Stimulated activated CD8-positive, alpha-beta memory T cell treated with anti-CD3 and anti-CD28 coated beads, Interleukin-12 subunit alpha, Interleukin-12 subunit beta, amount 100 ng/mL, for 4 hours (primary cell): ENCODE measurements around the gene RNF5.
A peak's percentile ranks its signal among the peaks of the same experiment; 100 is the strongest.

Experiments used
- DNase-seq: peaks from one replicate; pipeline ENCODE4 v3.0.0-alpha.2; 2020; ENCODE audit warnings: low read depth

RNF5 gene

GRCh38 chr6:32151863-32152768 lies 26.1 kb upstream of the RNF5 start, which contains the start of gene PRRT1:
PRRT1 (minus strand) TSS chr6:32151939; CDS start chr6:32151827, 112 bp downstream.
- no peak for DNase-seq

- DNase-seq = no peak
These were observed 25.2 kb upstream of the RNF5 start for GRCh38 chr6:32152769-32153563.

- DNase-seq = peak; percentile 54
These were observed 24.4 kb upstream of the RNF5 start, which contains the start of gene PPT2 for GRCh38 chr6:32153564-32154513. PPT2 (plus strand) TSS chr6:32154141; CDS start chr6:32154595, 454 bp downstream.

GRCh38 chr6:32154514-32155161 lies 23.6 kb upstream of the RNF5 start:
- DNase-seq = peak; percentile 42

- DNase-seq = no peak
These were observed 21.3 kb upstream of the RNF5 start for GRCh38 chr6:32156891-32157290.

- no peak for DNase-seq
These were observed 20.2 kb upstream of the RNF5 start for GRCh38 chr6:32158052-32158451.

GRCh38 chr6:32163559-32164258 lies 14.5 kb upstream of the RNF5 start:
- no peak for DNase-seq

GRCh38 chr6:32164295-32164694 lies 13.9 kb upstream of the RNF5 start, which contains the start of gene EGFL8:
EGFL8 (plus strand) TSS chr6:32164595; CDS start chr6:32166166, 1,571 bp downstream.
- no peak for DNase-seq

- no peak for DNase-seq
These were observed 11.7 kb upstream of the RNF5 start for GRCh38 chr6:32166411-32167061.

- DNase-seq = no peak
These were observed 10.9 kb upstream of the RNF5 start for GRCh38 chr6:32167154-32167760.

GRCh38 chr6:32167761-32168262 lies 10.4 kb upstream of the RNF5 start:
- no peak for DNase-seq

GRCh38 chr6:32168350-32168749 lies 9.9 kb upstream of the RNF5 start:
- DNase-seq = no peak

- no peak for DNase-seq
These were observed 9.2 kb upstream of the RNF5 start for GRCh38 chr6:32168807-32169591.

- no peak for DNase-seq
These were observed 7.9 kb upstream of the RNF5 start for GRCh38 chr6:32170294-32170693.

- no peak for DNase-seq
These were observed 7.0 kb upstream of the RNF5 start for GRCh38 chr6:32171234-32171633.

- DNase-seq = no peak
These were observed 5.0 kb upstream of the RNF5 start for GRCh38 chr6:32173051-32173727.

- no peak for DNase-seq
These were observed 3.8 kb upstream of the RNF5 start for GRCh38 chr6:32174416-32174815.

- no peak for DNase-seq
These were observed 2.9 kb upstream of the RNF5 start for GRCh38 chr6:32175322-32175710.
